ENCODE results near the gene MRPL36. TPM values are rescaled to one million over a fixed set of nuclear protein-coding genes. Genes with fewer than 3 reads are reported as not detected.

MRPL36 gene
- total RNA-seq (10 to 100 TPM; 26.8 to 42.5 (median 33.8) TPM), polyA plus RNA-seq (10 to 100 TPM; 40.8 to 60.7 TPM)
- long read RNA-seq, donor 1, transcript MRPL36-202 (2 exons, 610 nt): major isoform, 8 of 9 reads
- long read RNA-seq, donor 1, partial matches to known transcripts: 0 of 9 reads
- long read RNA-seq, donor 1, other reads (novel, unspliced or antisense): 0 of 9 reads
- long read RNA-seq, donor 2, transcript MRPL36-204 (2 exons, 686 nt): minor isoform, 13 of 368 reads
- long read RNA-seq, donor 2, transcript MRPL36-202 (2 exons, 610 nt): major isoform, 15 of 368 reads
- long read RNA-seq, donor 2, partial matches to known transcripts: 37 of 368 reads
- long read RNA-seq, donor 2, other reads (novel, unspliced or antisense): 302 of 368 reads
- long read RNA-seq, donor 3, transcript MRPL36-202 (2 exons, 610 nt): major isoform, 14 of 36 reads
- long read RNA-seq, donor 3, transcript MRPL36-204 (2 exons, 686 nt): minor isoform, 8 of 36 reads
- long read RNA-seq, donor 3, partial matches to known transcripts: 0 of 36 reads
- long read RNA-seq, donor 3, other reads (novel, unspliced or antisense): 14 of 36 reads

- DNase-seq: peak; percentile 87 to 97 (median 91)
- 1 to 3% (median 1%) methylated on average over 57 to 68 of the region's 68 CpGs for WGBS, 3 donors
- intact Hi-C loops (cut with DNase I): no loop called here
- Histone ChIP-seq H3K36me3 (no peaks in the 10 kb centered on the region), H3K27me3 (no peaks in the 10 kb centered on the region), H3K4me3 (peak within 1 kb of the TSS; percentile 95), H3K27ac (peak within 1 kb of the TSS; percentile 75 to 87), H3K9me3 (no peaks in the 10 kb centered on the region), H3K4me1 (ENCODE audit: insufficient read depth) (peaks cover 7% of the 10 kb centered on the region)
- TF ChIP-seq EP300 (IDR thresholded peaks at IDR 0.05) (no peak), CTCF (IDR thresholded peaks at IDR 0.05) (peak in 1 of 3 donors; percentile 6), POLR2A (IDR thresholded peaks at IDR 0.05) (peak; percentile 81)
These were observed at the start of gene MRPL36 for GRCh38 chr5:1799602-1800471. MRPL36 (minus strand) TSS chr5:1799837; CDS start chr5:1798935, 902 bp downstream.

- no peaks in the 10 kb centered on the region for H3K36me3 ChIP-seq
- DNase-seq: no peak
- H3K27ac ChIP-seq: no peak overlapping the region
- H3K9me3 ChIP-seq: no peaks in the 10 kb centered on the region
- intact Hi-C loops (cut with DNase I): no loop called here
- peaks cover 3% of the 10 kb centered on the region for H3K27me3 ChIP-seq
- H3K4me3 ChIP-seq: no peak overlapping the region
- 62 to 66% (median 65%) methylated on average over 9 of the region's 9 CpGs for WGBS, 3 donors
- TF ChIP-seq CTCF (IDR thresholded peaks at IDR 0.05) (no peak), EP300 (IDR thresholded peaks at IDR 0.05) (no peak), POLR2A (IDR thresholded peaks at IDR 0.05) (no peak)
- no peaks in the 10 kb centered on the region for H3K4me1 ChIP-seq (ENCODE audit: insufficient read depth)
These were observed 48.0 kb upstream of the MRPL36 start for GRCh38 chr5:1847611-1848010.

- no peaks in the 10 kb centered on the region for H3K36me3 ChIP-seq
- no peak overlapping the region for H3K27ac ChIP-seq
- no peaks in the 10 kb centered on the region for H3K9me3 ChIP-seq
- WGBS, 3 donors: 9 to 26% (median 19%) methylated on average over 10 of the region's 10 CpGs
- H3K27me3 ChIP-seq: no peaks in the 10 kb centered on the region
- H3K4me1 ChIP-seq (ENCODE audit: insufficient read depth): no peaks in the 10 kb centered on the region
- no peak for DNase-seq
- intact Hi-C loops (cut with DNase I): no loop called here
- no peak overlapping the region for H3K4me3 ChIP-seq
- TF ChIP-seq CTCF (IDR thresholded peaks at IDR 0.05) (no peak), POLR2A (IDR thresholded peaks at IDR 0.05) (no peak), EP300 (IDR thresholded peaks at IDR 0.05) (no peak)
These were observed 47.4 kb upstream of the MRPL36 start for GRCh38 chr5:1847056-1847455.

GRCh38 chr5:1846583-1846982 lies 46.9 kb upstream of the MRPL36 start:
- Histone ChIP-seq H3K9me3 (no peaks in the 10 kb centered on the region), H3K4me1 (ENCODE audit: insufficient read depth) (no peaks in the 10 kb centered on the region), H3K27me3 (no peaks in the 10 kb centered on the region), H3K4me3 (no peak overlapping the region), H3K36me3 (no peaks in the 10 kb centered on the region), H3K27ac (no peak overlapping the region)
- intact Hi-C loops (cut with DNase I): no loop called here
- WGBS, 3 donors: 83 to 89% (median 86%) methylated on average over 12 to 13 of the region's 13 CpGs
- no peak for DNase-seq
- no peak for TF ChIP-seq POLR2A (IDR thresholded peaks at IDR 0.05)
- TF ChIP-seq EP300 (IDR thresholded peaks at IDR 0.05): no peak
- no peak for TF ChIP-seq CTCF (IDR thresholded peaks at IDR 0.05)

Data from ovary (tissue), 10 donors.